Measurements from ENCODE around the gene WNT2.

Gene WNT2

GRCh38 chr7:117238472-117238871 lies 84.4 kb downstream of the WNT2 start:
- H4K20me1 ChIP-seq (ENCODE audit: insufficient read depth), result no peaks in the 10 kb centered on the region
- no peak for TF ChIP-seq CTCF (conservative IDR thresholded peaks at IDR 0.05; ENCODE audit: low read depth, low read length)
- H3K4me1 ChIP-seq (ENCODE audit: low read depth, poor library complexity, severe bottlenecking), result no peaks in the 10 kb centered on the region
- H3K27ac ChIP-seq, result no peak overlapping the region
- no peak overlapping the region for H3K4me3 ChIP-seq (IDR thresholded peaks at IDR 0.05; ENCODE audit: insufficient read depth, low read depth, low read length)
- no peak overlapping the region for H2AFZ ChIP-seq (ENCODE audit: low read depth)
- H3K9ac ChIP-seq, result no peak overlapping the region
- no peaks in the 10 kb centered on the region for H3K79me2 ChIP-seq (ENCODE audit: insufficient read depth, low read depth)
- no peak overlapping the region for H3K4me2 ChIP-seq
- H3K36me3 ChIP-seq (ENCODE audit: insufficient read depth), result no peaks in the 10 kb centered on the region
- no peaks in the 10 kb centered on the region for H3K27me3 ChIP-seq (ENCODE audit: insufficient read depth, low read depth)

DNA sequence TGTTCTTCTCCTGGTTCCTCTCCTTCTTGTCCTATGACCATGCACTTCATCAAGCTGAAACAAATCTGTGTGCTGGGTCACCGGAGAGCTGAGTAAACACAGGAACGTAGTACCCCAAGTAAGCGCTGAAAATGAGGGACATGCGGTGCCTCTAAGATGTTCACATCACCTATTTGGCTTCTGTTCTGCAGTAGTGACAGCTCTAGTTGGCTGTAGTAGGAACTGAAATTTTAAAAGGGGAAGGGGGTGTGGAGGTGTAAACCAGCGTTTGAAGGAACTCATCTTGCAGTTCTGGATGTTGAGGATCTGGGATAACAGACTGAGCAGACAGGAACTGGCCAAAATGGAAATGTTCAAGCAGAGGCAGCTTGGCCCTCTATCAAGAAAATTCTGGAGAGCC lies 85.2 kb downstream of the WNT2 start:
- Histone ChIP-seq H3K9ac (no peak overlapping the region), H3K27ac (no peak overlapping the region), H2AFZ (ENCODE audit: low read depth) (no peak overlapping the region)

GRCh38 chr7:117231047-117231359 lies 91.9 kb downstream of the WNT2 start:
- H3K4me2 ChIP-seq, result no peak overlapping the region
- no peak overlapping the region for H3K27ac ChIP-seq
- H3K9ac ChIP-seq, result no peak overlapping the region

More for the DNA sequence above, 85.2 kb downstream of the WNT2 start:
- TF ChIP-seq CTCF (conservative IDR thresholded peaks at IDR 0.05; ENCODE audit: low read depth, low read length), result no peak
- Histone ChIP-seq H3K79me2 (ENCODE audit: insufficient read depth, low read depth) (no peaks in the 10 kb centered on the region), H4K20me1 (ENCODE audit: insufficient read depth) (no peaks in the 10 kb centered on the region), H3K27me3 (ENCODE audit: insufficient read depth, low read depth) (no peaks in the 10 kb centered on the region), H3K4me1 (ENCODE audit: low read depth, poor library complexity, severe bottlenecking) (no peaks in the 10 kb centered on the region), H3K4me2 (no peak overlapping the region), H3K36me3 (ENCODE audit: insufficient read depth) (no peaks in the 10 kb centered on the region), H3K4me3 (IDR thresholded peaks at IDR 0.05; ENCODE audit: insufficient read depth, low read depth, low read length) (no peak overlapping the region)

DNA sequence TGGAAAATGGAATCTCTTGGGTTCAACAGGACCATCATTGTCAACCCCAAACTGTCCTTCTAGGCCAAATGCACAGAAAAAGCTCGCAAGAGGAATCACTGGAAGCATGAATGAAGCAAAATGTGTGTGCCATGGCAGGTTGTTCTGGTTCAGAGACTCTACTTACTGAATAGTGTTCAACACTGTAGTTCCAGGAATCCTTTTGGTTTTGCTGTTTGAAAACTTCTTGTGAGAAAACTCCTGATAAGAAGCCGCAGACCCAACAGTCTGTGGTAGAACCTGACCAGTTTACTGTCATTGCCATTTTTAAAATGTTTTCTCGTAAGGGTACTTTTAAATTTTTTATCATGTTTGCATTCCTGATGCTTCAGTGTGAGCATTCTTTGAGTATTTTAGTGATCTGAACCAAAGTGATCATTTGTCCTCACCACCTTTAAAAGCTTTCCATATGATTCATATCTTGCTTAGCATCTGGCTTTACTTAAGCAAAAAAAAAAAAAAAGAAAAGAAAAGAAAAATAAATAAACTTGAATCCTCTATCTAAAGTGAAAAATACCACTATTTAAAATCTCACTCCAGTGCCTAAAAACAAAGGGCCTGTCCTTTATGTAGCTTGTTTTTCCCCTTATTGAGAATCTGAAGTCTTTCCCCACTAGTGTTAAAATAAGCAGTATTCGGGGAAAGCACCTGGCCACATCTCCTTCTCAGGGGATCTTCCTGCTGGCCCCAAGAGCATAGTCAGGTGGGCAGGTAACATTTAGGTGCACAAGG lies 92.4 kb downstream of the WNT2 start:
- H4K20me1 ChIP-seq (ENCODE audit: insufficient read depth), result no peaks in the 10 kb centered on the region
- no peak overlapping the region for H3K4me2 ChIP-seq
- no peak overlapping the region for H2AFZ ChIP-seq (ENCODE audit: low read depth)
- H3K4me3 ChIP-seq (IDR thresholded peaks at IDR 0.05; ENCODE audit: insufficient read depth, low read depth, low read length), result no peak overlapping the region
- H3K9ac ChIP-seq, result no peak overlapping the region
- H3K4me1 ChIP-seq (ENCODE audit: low read depth, poor library complexity, severe bottlenecking), result no peaks in the 10 kb centered on the region
- TF ChIP-seq CTCF (conservative IDR thresholded peaks at IDR 0.05; ENCODE audit: low read depth, low read length), result no peak
- H3K27me3 ChIP-seq (ENCODE audit: insufficient read depth, low read depth), result no peaks in the 10 kb centered on the region
- H3K36me3 ChIP-seq (ENCODE audit: insufficient read depth), result no peaks in the 10 kb centered on the region
- no peaks in the 10 kb centered on the region for H3K79me2 ChIP-seq (ENCODE audit: insufficient read depth, low read depth)
- H3K27ac ChIP-seq, result no peak overlapping the region

More at GRCh38 chr7:117231047-117231359, 91.9 kb downstream of the WNT2 start:
- Histone ChIP-seq H3K4me3 (IDR thresholded peaks at IDR 0.05; ENCODE audit: insufficient read depth, low read depth, low read length) (no peak overlapping the region), H4K20me1 (ENCODE audit: insufficient read depth) (no peaks in the 10 kb centered on the region), H2AFZ (ENCODE audit: low read depth) (no peak overlapping the region), H3K36me3 (ENCODE audit: insufficient read depth) (no peaks in the 10 kb centered on the region), H3K27me3 (ENCODE audit: insufficient read depth, low read depth) (no peaks in the 10 kb centered on the region), H3K4me1 (ENCODE audit: low read depth, poor library complexity, severe bottlenecking) (no peaks in the 10 kb centered on the region), H3K79me2 (ENCODE audit: insufficient read depth, low read depth) (no peaks in the 10 kb centered on the region)
- no peak for TF ChIP-seq CTCF (conservative IDR thresholded peaks at IDR 0.05; ENCODE audit: low read depth, low read length)
